ENCODE results near the gene FSD1.

DNA sequence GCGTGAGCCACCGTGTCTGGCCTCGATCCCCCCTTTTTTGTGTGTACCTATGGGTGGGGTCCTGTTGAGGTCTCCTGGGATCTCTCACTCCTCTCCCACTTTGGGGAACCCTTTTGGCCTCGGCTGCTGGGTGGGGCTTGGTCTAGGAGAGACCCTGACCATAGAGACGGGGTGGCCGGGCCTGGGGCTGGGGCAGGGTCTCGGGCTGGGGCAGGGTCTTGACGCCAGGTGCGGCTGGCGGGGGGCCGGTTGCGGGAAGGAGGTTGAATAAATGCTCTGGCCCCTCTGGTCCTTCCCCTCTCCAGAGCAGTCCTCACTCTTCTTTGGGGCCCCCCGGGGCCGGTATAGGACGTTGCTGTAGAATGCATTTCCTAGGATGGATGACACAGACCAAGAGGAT, 11.9 kb upstream of the FSD1 start:
- TF ChIP-seq, protein P1, sequence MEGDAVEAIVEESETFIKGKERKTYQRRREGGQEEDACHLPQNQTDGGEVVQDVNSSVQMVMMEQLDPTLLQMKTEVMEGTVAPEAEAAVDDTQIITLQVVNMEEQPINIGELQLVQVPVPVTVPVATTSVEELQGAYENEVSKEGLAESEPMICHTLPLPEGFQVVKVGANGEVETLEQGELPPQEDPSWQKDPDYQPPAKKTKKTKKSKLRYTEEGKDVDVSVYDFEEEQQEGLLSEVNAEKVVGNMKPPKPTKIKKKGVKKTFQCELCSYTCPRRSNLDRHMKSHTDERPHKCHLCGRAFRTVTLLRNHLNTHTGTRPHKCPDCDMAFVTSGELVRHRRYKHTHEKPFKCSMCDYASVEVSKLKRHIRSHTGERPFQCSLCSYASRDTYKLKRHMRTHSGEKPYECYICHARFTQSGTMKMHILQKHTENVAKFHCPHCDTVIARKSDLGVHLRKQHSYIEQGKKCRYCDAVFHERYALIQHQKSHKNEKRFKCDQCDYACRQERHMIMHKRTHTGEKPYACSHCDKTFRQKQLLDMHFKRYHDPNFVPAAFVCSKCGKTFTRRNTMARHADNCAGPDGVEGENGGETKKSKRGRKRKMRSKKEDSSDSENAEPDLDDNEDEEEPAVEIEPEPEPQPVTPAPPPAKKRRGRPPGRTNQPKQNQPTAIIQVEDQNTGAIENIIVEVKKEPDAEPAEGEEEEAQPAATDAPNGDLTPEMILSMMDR (IDR thresholded peaks at IDR 0.05 in 8 of 11, conservative IDR thresholded peaks at IDR 0.05 in 3 of 11) = no peak
- TF ChIP-seq POLR2AphosphoS5 (IDR thresholded peaks at IDR 0.05) (no peak), POLR2A (IDR thresholded peaks at IDR 0.05) (no peak)

Measured in spleen (tissue), 7 donors.